Measurements from ENCODE around the gene TNFRSF1A.

Gene TNFRSF1A

DNA sequence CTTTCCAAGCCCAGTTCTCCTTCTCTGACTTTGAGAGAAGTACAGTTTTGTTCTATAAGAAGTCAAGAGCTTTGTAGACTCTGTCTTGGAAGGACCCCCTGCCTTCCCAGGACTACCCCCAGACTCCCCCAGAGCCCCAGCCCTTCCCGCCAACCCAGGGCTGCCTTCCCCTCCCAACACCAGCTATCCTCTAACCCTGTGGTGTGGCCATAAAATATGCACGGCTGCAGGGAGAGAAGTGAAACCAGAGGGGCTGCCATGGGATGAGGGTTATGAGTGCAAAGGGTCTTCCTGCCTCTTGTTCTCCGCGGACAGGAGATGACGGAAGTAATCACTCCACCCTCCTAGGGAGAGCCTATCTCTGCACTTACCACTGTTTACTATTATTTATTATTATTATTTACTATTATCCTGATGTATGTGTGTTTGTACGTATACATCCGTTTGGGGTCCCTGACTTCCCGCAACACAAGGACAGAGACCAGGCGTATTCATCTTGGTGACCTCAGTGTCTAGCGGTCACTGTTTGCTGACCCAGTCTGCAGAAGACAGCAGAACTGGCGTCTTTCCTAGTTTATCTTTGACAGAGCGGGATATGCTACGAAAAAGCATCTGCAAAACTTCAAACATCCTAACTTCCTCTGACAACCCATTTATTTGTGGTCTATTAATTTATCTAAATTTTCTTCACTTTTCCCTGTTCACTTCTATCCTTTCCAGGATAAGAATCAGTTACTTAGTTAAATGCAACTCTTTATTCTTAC lies 37.0 kb upstream of the TNFRSF1A start:
- H3K4me3 Mint-ChIP-seq, result no peak overlapping the region
- peaks cover 38% of the 10 kb centered on the region for H3K27me3 Mint-ChIP-seq
- peaks cover 27% of the 10 kb centered on the region for H3K4me1 Mint-ChIP-seq
- DNase-seq (ENCODE audit: low spot score in 2 of 2) (no peak), ATAC-seq (replicated peaks; ENCODE audit: extremely low read depth, poor library complexity, severe bottlenecking) (no peak)
- H3K36me3 Mint-ChIP-seq (ENCODE audit: insufficient read depth), result peaks cover 2% of the 10 kb centered on the region
- no peak overlapping the region for H3K27ac Mint-ChIP-seq (ENCODE audit: low read depth)
- no peaks in the 10 kb centered on the region for H3K9me3 Mint-ChIP-seq

DNA sequence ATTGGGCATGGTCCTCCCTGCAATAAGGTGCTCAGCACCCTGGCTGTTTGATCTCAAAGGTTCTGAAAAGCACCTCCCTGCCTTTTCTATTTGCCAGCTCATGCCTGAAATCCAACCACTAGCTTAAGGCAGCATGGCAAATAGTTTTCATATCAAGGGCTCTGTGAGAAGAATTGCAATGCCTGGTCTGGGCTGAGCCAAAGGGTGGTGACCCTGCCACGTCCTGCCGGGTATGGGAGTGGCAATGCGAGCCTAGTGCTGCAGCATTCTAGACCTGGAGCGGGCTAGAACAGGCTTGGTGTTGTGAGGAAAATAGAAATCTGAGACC lies 35.8 kb upstream of the TNFRSF1A start:
- no peak overlapping the region for H3K4me3 Mint-ChIP-seq
- H3K36me3 Mint-ChIP-seq (ENCODE audit: insufficient read depth), result peaks cover 2% of the 10 kb centered on the region
- no peaks in the 10 kb centered on the region for H3K9me3 Mint-ChIP-seq
- peaks cover 30% of the 10 kb centered on the region for H3K27me3 Mint-ChIP-seq
- ATAC-seq (replicated peaks; ENCODE audit: extremely low read depth, poor library complexity, severe bottlenecking) (no peak), DNase-seq (ENCODE audit: low spot score in 2 of 2) (no peak)
- H3K27ac Mint-ChIP-seq (ENCODE audit: low read depth), result no peak overlapping the region
- H3K4me1 Mint-ChIP-seq, result peaks cover 23% of the 10 kb centered on the region

DNA sequence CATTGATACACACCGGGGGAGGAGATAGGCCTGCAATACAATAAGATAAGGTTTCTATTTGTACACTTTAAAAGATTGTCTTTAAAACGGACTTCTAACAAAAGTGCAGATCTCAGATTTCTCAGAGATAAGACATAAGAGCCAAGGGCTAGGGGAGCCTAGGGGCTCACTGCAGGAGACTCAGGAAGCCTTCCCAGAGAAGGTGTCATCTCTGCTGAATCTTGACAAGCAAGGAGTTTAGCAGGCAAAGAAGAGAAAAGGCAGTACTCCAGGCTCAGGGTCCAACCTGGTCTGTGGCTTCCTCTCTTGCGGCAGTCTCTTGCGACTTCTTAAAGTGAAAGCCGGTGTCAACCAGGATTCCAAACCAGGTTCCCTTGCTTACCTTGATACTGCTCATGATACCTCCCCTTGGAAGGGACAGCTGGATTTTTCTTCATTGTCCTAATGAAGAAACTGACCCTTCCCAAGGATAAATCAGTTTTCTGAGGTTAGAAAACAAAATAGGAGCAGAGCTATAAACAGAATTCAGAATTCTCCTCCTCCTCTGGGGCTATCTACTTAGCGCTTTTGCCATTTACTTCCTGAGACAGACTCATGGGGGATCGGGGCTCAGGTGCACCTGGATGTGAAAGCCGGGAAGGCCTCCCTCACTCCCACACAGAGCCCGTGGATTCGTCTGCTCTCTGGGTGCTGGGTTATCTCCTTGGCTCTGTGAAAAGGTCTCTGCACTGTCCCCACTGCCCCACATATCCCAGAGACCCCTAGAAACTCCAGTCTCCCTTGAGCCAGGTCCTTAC lies 35.2 kb upstream of the TNFRSF1A start:
- H3K36me3 Mint-ChIP-seq (ENCODE audit: insufficient read depth), result peaks cover 2% of the 10 kb centered on the region
- ATAC-seq (replicated peaks; ENCODE audit: extremely low read depth, poor library complexity, severe bottlenecking), result peak; percentile 54
- peak overlapping the region; percentile 76 for H3K27ac Mint-ChIP-seq (ENCODE audit: low read depth)
- no peaks in the 10 kb centered on the region for H3K9me3 Mint-ChIP-seq
- peaks cover 27% of the 10 kb centered on the region for H3K4me1 Mint-ChIP-seq
- H3K27me3 Mint-ChIP-seq, result peaks cover 24% of the 10 kb centered on the region
- DNase-seq (ENCODE audit: low spot score in 2 of 2), result no peak
- H3K4me3 Mint-ChIP-seq, result peak overlapping the region; percentile 67

DNA sequence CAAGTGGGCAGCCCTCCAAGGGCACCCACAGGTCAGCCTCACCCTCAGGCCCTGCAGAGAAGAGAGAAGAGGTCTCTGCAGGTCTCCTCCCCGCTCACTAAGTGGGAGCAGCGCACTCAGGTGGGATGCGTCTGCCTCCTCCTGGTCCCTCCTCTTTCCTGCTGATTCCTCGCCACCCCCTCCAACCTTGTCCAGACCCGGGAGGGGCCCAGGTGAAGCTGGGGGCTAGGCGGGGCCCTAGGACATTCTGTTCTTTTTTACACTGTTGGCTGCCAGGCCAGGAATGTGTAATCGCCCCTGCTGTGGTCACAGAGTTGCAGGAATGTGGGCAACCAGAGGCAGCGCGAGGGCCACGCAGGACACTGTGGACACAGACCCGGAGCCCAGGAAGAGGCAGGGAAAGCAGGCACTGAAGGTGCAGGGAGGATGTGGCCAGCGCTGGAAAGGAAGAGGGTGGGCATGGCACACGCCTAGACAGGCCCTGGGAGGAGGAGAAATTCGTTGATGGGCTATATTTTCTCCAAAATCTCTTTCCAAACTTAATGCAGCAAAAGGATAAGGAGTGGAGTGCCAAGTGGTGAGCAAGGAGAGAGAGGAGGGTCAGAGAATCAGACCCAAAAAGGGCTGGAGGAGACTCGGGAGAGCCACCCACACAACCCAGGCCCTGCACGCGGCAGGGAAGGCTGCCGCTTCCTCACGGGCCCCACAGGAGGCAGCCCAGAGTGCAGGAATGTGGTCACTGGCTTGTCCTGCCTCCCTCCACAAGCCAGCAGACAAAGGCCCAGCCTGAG lies 34.4 kb upstream of the TNFRSF1A start:
- DNase-seq (ENCODE audit: low spot score in 2 of 2) (no peak), ATAC-seq (replicated peaks; ENCODE audit: extremely low read depth, poor library complexity, severe bottlenecking) (no peak)
- H3K4me1 Mint-ChIP-seq, result peaks cover 27% of the 10 kb centered on the region
- H3K36me3 Mint-ChIP-seq (ENCODE audit: insufficient read depth), result peaks cover 2% of the 10 kb centered on the region
- H3K27ac Mint-ChIP-seq (ENCODE audit: low read depth), result peak overlapping the region; percentile 76
- peaks cover 17% of the 10 kb centered on the region for H3K27me3 Mint-ChIP-seq
- no peaks in the 10 kb centered on the region for H3K9me3 Mint-ChIP-seq
- peak overlapping the region; percentile 67 for H3K4me3 Mint-ChIP-seq

DNA sequence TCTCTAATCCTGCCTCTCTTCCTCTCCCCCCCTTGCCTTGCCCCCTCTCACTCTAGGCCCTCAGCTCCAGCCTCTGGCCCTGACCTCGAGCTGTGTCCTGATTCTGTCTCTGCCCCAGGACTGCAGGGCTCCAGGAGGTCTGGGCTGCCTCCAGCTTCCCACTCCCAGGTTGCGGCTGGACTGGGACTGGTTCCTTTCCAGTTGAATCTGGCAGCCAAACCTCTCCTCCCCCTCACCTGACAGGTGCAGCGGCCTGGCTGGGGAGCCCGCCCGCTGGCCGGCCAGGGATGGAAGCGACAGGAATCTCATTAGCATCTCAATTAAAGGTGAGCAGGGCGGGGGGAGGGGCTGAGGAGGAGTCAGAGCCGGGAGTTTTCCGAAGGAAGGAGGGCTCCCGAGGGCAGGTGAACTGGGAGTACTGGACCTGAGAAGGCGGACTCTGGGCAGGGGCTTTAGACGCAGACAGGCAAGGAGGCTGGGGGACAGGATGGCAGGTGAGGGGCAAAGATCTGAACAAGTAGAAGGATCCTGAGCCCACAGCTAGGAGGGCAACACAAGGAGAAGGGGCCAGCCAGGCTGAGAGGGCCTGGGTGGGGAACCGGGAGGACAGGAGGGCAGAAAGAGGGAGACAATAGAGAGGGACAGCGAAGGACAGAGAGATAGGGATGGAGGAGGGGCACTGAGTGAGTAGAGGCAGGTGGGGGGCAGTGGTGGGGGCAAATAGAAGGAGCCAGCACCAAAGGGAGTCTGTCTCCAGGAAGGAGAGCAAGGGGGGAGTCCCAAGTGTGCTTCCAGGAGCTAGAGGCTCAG lies 33.6 kb upstream of the TNFRSF1A start, which contains the start of gene SCNN1A:
Gene SCNN1A (minus strand): TSS at position 295 of the 810 bp plus-strand sequence. CDS start 780 bp downstream, outside the sequence.
- H3K27me3 Mint-ChIP-seq, result peaks cover 9% of the 10 kb centered on the region
- peak within 1 kb of the TSS; percentile 67 for H3K4me3 Mint-ChIP-seq
- H3K27ac Mint-ChIP-seq (ENCODE audit: low read depth), result peak within 1 kb of the TSS; percentile 76
- H3K4me1 Mint-ChIP-seq, result peaks cover 27% of the 10 kb centered on the region
- DNase-seq (ENCODE audit: low spot score in 2 of 2), result no peak
- ATAC-seq (replicated peaks; ENCODE audit: extremely low read depth, poor library complexity, severe bottlenecking), result no peak
- H3K9me3 Mint-ChIP-seq, result no peaks in the 10 kb centered on the region
- H3K36me3 Mint-ChIP-seq (ENCODE audit: insufficient read depth), result peaks cover 2% of the 10 kb centered on the region

DNA sequence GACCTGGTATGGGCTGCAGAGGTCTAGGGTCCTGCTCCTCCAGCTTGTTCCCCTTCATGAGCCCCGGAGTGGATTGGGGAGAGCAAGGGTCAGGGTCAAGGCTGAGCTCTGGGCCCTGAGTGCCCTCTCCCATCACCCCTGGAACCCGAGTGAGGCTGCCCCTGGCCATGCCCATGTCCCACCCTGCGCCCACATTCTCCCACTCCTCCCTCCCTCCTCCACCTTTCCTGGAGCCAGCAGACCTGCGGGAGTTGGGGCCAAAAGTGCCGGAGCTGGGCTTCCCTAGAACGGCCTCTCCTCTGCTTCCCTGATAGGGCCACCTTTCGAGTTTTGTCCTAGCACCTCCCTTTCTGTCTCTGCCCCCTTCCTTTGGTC lies 32.9 kb upstream of the TNFRSF1A start:
- DNase-seq (ENCODE audit: low spot score in 2 of 2) (no peak), ATAC-seq (replicated peaks; ENCODE audit: extremely low read depth, poor library complexity, severe bottlenecking) (no peak)
- H3K27me3 Mint-ChIP-seq, result peaks cover 2% of the 10 kb centered on the region
- peaks cover 2% of the 10 kb centered on the region for H3K36me3 Mint-ChIP-seq (ENCODE audit: insufficient read depth)
- no peak overlapping the region for H3K4me3 Mint-ChIP-seq
- H3K4me1 Mint-ChIP-seq, result peaks cover 27% of the 10 kb centered on the region
- no peak overlapping the region for H3K27ac Mint-ChIP-seq (ENCODE audit: low read depth)
- no peaks in the 10 kb centered on the region for H3K9me3 Mint-ChIP-seq

DNA sequence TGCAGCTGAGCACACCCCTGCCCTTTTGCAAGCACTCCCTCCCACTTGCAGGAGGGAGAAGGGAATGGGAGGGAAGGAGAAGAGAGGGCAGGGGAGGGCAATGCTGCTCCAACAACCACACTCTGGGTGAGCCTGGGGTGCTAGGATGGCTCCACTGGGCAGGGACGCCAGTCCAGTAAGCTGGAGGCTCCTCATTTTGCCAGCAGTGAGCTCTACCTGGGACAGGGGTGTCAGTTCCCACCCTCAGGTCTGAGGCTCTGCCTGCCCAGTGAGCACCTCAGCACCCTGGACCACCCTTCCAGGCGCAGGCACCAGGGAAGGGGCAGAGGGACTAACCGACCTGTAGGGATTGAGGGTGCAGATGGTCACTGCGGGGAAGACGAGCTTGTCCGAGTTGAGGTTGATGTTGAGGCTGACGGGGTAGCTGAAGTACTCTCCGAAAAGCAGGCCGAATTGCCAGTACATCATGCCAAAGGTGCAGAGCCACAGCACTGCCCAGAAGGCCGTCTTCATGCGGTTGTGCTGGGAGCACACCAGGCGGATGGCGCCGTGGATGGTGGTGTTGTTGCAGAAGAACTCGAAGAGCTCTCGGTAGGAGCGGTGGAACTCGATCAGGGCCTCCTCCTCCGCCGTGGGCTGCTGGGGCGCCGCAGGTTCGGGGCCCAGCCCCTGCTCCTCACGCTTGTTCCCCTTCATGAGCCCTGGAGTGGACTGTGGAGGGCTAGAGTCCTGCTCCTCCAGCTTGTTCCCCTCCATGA lies 32.3 kb upstream of the TNFRSF1A start:
- peaks cover 2% of the 10 kb centered on the region for H3K36me3 Mint-ChIP-seq (ENCODE audit: insufficient read depth)
- ATAC-seq (replicated peaks; ENCODE audit: extremely low read depth, poor library complexity, severe bottlenecking) (no peak), DNase-seq (ENCODE audit: low spot score in 2 of 2) (no peak)
- no peak overlapping the region for H3K27ac Mint-ChIP-seq (ENCODE audit: low read depth)
- peaks cover 27% of the 10 kb centered on the region for H3K4me1 Mint-ChIP-seq
- H3K4me3 Mint-ChIP-seq, result no peak overlapping the region
- H3K27me3 Mint-ChIP-seq, result no peaks in the 10 kb centered on the region
- H3K9me3 Mint-ChIP-seq, result no peaks in the 10 kb centered on the region

DNA sequence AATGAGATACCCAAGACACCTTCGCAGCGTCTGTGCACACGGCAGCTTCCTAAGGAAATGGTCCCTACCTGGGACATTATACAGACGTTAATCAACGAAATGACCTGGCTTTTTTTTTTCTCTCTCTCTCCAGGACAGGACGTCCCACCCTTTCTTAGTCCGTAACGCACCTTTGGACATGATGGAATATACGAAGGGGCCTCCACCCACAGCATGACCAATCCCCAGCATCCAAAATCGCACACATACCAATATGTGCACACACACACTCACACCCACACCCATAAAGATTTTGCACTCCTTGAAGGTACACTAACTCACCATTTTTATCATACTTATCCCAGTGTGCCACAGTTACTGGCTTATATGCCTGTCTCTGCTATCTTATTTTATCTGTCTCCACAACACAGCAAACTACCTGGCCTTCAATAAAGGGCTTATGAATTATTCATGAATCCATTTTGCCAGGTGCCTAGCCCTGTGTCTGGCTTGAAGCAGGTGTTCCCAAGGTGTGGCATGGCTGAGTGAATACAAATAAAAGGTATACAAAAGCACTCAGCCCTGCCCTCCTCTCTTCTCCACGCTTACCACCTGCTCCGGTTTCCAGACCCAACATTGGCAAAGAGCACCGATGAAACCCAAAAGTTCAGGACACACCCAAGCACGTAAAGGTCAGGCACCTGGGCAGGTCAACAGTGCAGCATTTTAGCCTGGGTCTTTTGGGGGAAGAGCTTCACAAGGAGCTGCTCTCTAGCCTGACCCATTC lies 31.3 kb upstream of the TNFRSF1A start:
- Mint-ChIP-seq H3K4me1 (peaks cover 27% of the 10 kb centered on the region), H3K4me3 (no peak overlapping the region), H3K9me3 (no peaks in the 10 kb centered on the region), H3K36me3 (ENCODE audit: insufficient read depth) (peaks cover 2% of the 10 kb centered on the region), H3K27me3 (no peaks in the 10 kb centered on the region), H3K27ac (ENCODE audit: low read depth) (no peak overlapping the region)
- no peak for DNase-seq (ENCODE audit: low spot score in 2 of 2)
- no peak for ATAC-seq (replicated peaks; ENCODE audit: extremely low read depth, poor library complexity, severe bottlenecking)

DNA sequence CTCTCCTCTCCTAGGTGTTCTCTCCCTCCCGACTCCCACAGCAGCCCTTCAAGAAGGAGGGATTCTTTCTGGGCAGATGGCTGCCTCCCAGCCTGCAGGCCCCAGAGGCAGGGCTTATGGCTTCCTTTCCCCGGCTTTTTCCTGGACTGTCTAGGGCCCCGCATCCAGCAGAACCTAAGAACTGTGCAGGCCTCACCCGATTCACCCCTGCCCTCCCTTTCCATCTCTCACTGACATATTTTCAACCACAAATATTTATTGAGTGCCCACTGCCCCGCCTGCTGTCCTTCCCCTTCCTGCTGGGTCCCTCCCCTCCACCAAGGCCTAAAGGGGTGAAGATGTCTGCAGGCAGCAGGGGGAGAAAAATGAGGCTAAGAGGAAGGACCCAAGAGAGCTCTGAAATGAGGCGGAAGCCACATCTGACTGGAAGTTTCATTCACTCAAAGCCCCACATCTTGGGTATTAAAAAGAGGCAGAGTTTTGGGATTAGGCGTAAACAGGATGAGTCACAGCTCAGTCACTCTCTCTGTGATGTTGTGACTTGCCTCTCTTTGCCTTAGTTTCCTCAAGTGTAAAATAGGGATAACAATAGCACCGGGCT lies 30.6 kb upstream of the TNFRSF1A start:
- no peak overlapping the region for H3K4me3 Mint-ChIP-seq
- H3K9me3 Mint-ChIP-seq, result no peaks in the 10 kb centered on the region
- peaks cover 1% of the 10 kb centered on the region for H3K36me3 Mint-ChIP-seq (ENCODE audit: insufficient read depth)
- ATAC-seq (replicated peaks; ENCODE audit: extremely low read depth, poor library complexity, severe bottlenecking), result no peak
- peaks cover 29% of the 10 kb centered on the region for H3K4me1 Mint-ChIP-seq
- DNase-seq (ENCODE audit: low spot score in 2 of 2), result no peak
- H3K27me3 Mint-ChIP-seq, result no peaks in the 10 kb centered on the region
- H3K27ac Mint-ChIP-seq (ENCODE audit: low read depth), result no peak overlapping the region

DNA sequence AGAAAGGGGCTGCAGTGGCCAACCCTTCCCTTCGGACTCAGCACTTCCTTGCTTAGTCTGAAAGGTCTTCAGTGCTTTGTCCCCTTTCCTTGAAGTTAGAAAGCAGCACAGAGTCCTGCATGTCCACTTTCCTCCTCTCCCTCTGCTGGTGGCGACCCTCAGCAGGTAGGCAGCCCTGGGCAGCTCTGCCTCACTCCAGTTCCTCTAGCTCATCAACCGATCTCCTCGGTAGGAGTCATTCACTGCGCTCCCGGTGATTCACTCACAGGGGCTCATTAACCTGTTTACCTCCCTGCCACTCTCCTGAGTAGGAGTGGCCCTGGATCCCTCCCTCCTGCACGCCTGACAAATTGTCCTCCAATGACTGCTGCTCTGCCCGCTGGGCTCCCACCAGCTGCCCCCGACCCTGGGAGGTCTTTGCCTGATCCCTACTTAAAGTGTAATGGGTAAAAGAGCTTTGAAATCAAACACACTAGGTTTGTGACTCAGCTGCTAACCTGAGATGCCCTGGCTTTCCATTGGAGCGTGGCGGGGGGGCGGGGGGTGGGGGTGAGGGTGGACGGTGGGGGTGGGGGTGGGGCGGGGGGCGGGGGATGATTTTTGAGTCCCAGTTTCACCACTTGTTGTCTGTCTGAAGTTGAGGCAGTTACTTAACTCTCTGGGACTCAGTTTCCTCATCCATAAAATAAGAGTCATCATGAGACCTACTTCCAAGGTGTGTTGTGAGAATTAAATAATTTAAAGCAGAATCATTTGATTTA lies 29.3 kb upstream of the TNFRSF1A start:
- Mint-ChIP-seq H3K27me3 (no peaks in the 10 kb centered on the region), H3K36me3 (ENCODE audit: insufficient read depth) (no peaks in the 10 kb centered on the region), H3K9me3 (no peaks in the 10 kb centered on the region), H3K4me1 (peaks cover 22% of the 10 kb centered on the region), H3K4me3 (no peak overlapping the region), H3K27ac (ENCODE audit: low read depth) (no peak overlapping the region)
- ATAC-seq (replicated peaks; ENCODE audit: extremely low read depth, poor library complexity, severe bottlenecking) (no peak), DNase-seq (ENCODE audit: low spot score in 2 of 2) (no peak)

Data from central memory CD8-positive, alpha-beta T cell (primary cell).